Astrocyte (in vitro differentiated cells and primary cell): ENCODE measurements around the gene SRBD1.

ENCODE experiments used
- EZH2 ChIP-seq: IDR thresholded peaks from 2 replicates; pipeline ENCODE4 v1.6.1; 2012; ENCODE audit warnings: mild to moderate bottlenecking, low read length, inconsistent platforms; ENCODE audit not compliant: insufficient read depth
- TF ChIP-seq, protein P1 (sequence below): IDR thresholded peaks from 2 replicates; pipeline ENCODE4 v1.5.1; 2011; ENCODE audit warnings: low read depth, mild to moderate bottlenecking, inconsistent platforms, low read length, moderate library complexity; ENCODE audit not compliant: insufficient read depth

DNA sequence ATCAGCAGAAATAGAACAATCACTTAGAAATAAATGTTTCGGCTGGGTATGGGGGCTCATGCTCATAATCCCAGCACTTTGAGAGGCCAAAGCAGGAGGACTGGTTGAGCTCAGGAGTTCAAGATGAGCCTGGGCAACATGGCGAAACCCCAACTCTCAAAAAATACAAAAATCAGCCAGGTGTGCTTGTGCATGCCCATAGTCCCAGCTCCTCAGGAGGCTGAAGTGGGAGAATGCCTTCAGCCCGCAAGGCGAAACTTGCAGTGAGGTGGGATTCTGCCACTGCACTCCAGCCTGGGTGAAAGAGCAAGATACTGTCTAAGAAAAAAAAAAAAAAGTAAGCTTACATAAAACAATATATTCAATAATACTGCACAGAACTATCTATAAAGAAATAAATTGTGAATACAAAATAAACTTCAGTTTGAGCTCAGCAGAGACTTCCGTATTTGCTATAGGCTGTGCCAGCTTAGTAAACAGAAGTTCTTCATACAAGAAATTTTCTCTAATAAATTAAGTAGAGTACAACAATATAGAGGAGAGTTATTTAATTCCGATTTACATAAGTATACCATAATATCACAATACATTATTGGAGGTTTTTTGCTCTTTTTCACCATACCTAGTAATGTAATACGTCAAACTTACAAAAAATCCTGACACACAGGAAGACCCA lies 43.6 kb downstream of the SRBD1 start:
- TF ChIP-seq EZH2, result no peak
- TF ChIP-seq, protein P1, sequence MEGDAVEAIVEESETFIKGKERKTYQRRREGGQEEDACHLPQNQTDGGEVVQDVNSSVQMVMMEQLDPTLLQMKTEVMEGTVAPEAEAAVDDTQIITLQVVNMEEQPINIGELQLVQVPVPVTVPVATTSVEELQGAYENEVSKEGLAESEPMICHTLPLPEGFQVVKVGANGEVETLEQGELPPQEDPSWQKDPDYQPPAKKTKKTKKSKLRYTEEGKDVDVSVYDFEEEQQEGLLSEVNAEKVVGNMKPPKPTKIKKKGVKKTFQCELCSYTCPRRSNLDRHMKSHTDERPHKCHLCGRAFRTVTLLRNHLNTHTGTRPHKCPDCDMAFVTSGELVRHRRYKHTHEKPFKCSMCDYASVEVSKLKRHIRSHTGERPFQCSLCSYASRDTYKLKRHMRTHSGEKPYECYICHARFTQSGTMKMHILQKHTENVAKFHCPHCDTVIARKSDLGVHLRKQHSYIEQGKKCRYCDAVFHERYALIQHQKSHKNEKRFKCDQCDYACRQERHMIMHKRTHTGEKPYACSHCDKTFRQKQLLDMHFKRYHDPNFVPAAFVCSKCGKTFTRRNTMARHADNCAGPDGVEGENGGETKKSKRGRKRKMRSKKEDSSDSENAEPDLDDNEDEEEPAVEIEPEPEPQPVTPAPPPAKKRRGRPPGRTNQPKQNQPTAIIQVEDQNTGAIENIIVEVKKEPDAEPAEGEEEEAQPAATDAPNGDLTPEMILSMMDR, result no peak
